NCI-H2081 treated with DMSO at 0.1 percent for 48 hours (cell line): ENCODE measurements around the gene MYBPHL.
"Not testable (repeated sequence)": the region's sequence is repeated elsewhere in the genome, so short reads cannot be mapped to it uniquely, and the experiment has no call there.

Source experiments
- DNase-seq: peaks from one replicate; lab custom pipeline; 2025; lab: John Stamatoyannopoulos, UW

Gene MYBPHL

GRCh38 chr1:109305991-109306390 lies 820 bp downstream of the MYBPHL start:
- DNase-seq = not testable (repeated sequence)

- DNase-seq = no peak
These were observed 2.4 kb downstream of the MYBPHL start for GRCh38 chr1:109304226-109304920.

- no peak for DNase-seq
These were observed 4.9 kb downstream of the MYBPHL start for GRCh38 chr1:109301874-109302273.

- DNase-seq = no peak
These were observed 6.1 kb downstream of the MYBPHL start for GRCh38 chr1:109300650-109301151.

GRCh38 chr1:109299558-109300343 lies 7.1 kb downstream of the MYBPHL start:
- DNase-seq = no peak

- DNase-seq = no peak
These were observed 7.9 kb downstream of the MYBPHL start for GRCh38 chr1:109298666-109299557.

- no peak for DNase-seq
These were observed 10.0 kb downstream of the MYBPHL start for GRCh38 chr1:109296782-109297181.

GRCh38 chr1:109295712-109296415 lies 10.9 kb downstream of the MYBPHL start:
- no peak for DNase-seq

GRCh38 chr1:109294481-109294880 lies 12.3 kb downstream of the MYBPHL start:
- DNase-seq = no peak

- DNase-seq = no peak
These were observed 13.8 kb downstream of the MYBPHL start for GRCh38 chr1:109293026-109293425.

- DNase-seq = no peak
These were observed 14.4 kb downstream of the MYBPHL start for GRCh38 chr1:109292364-109292763.

GRCh38 chr1:109290998-109291397 lies 15.8 kb downstream of the MYBPHL start:
- DNase-seq = no peak

- DNase-seq = no peak
These were observed 16.7 kb downstream of the MYBPHL start for GRCh38 chr1:109290137-109290536.

GRCh38 chr1:109286762-109287161 lies 20.0 kb downstream of the MYBPHL start:
- DNase-seq = not testable (repeated sequence)

GRCh38 chr1:109283748-109284600 lies 22.8 kb downstream of the MYBPHL start:
- no peak for DNase-seq

GRCh38 chr1:109282952-109283747 lies 23.7 kb downstream of the MYBPHL start, which contains the start of gene PSRC1:
PSRC1 (minus strand) TSS chr1:109283145.
- DNase-seq = peak; percentile 48

GRCh38 chr1:109282497-109282951 lies 24.3 kb downstream of the MYBPHL start:
- no peak for DNase-seq

GRCh38 chr1:109281680-109282496 lies 24.9 kb downstream of the MYBPHL start:
- DNase-seq = no peak

GRCh38 chr1:109280862-109281261 lies 25.9 kb downstream of the MYBPHL start:
- no peak for DNase-seq
